Activated effector memory CD4-positive, alpha-beta T cell treated with anti-CD3 and anti-CD28 coated beads, Interleukin-2, amount 50 U/mL, for 16 hours (primary cell): ENCODE data around the gene ATRIP.
A peak's percentile ranks its signal among the peaks of the same experiment; 100 is the strongest.
"Not testable (repeated sequence)": the region's sequence is repeated elsewhere in the genome, so short reads cannot be mapped to it uniquely, and the experiment has no call there.

Experiments
- DNase-seq: peaks from one replicate; pipeline ENCODE4 v3.0.0-alpha.2; 2020

ATRIP gene

GRCh38 chr3:48446425-48447193 lies at the start of gene ATRIP:
Gene ATRIP (plus strand): TSS chr3:48446737. CDS start chr3:48446846, 109 bp downstream.
- peak; percentile 96 for DNase-seq

- no peak for DNase-seq
These were observed 48.5 kb upstream of the ATRIP start for GRCh38 chr3:48397767-48398681.

- no peak for DNase-seq
These were observed 47.7 kb upstream of the ATRIP start for GRCh38 chr3:48398701-48399386.

GRCh38 chr3:48399387-48400172 lies 47.0 kb upstream of the ATRIP start:
- no peak for DNase-seq

- peak; percentile 85 for DNase-seq
These were observed 45.6 kb upstream of the ATRIP start for GRCh38 chr3:48400824-48401433.

GRCh38 chr3:48401434-48401901 lies 45.1 kb upstream of the ATRIP start:
- not testable (repeated sequence) for DNase-seq

GRCh38 chr3:48402281-48402732 lies 44.2 kb upstream of the ATRIP start:
- peak; percentile 39 for DNase-seq

GRCh38 chr3:48402907-48403306 lies 43.6 kb upstream of the ATRIP start:
- DNase-seq: no peak

- peak; percentile 52 for DNase-seq
These were observed 42.8 kb upstream of the ATRIP start for GRCh38 chr3:48403533-48404439.

GRCh38 chr3:48404440-48405342 lies 41.8 kb upstream of the ATRIP start:
- peak; percentile 36 for DNase-seq

- peak; percentile 61 for DNase-seq
These were observed 41.1 kb upstream of the ATRIP start for GRCh38 chr3:48405343-48405881.

- peak; percentile 49 for DNase-seq
These were observed 40.6 kb upstream of the ATRIP start for GRCh38 chr3:48405971-48406370.

GRCh38 chr3:48406443-48407431 lies 39.8 kb upstream of the ATRIP start:
- peak; percentile 45 for DNase-seq

GRCh38 chr3:48407542-48408099 lies 38.9 kb upstream of the ATRIP start:
- peak; percentile 24 for DNase-seq

- DNase-seq: peak; percentile 58
These were observed 37.7 kb upstream of the ATRIP start for GRCh38 chr3:48408823-48409281.

GRCh38 chr3:48409291-48410201 lies 37.0 kb upstream of the ATRIP start:
- DNase-seq: peak; percentile 54
